Stimulated activated CD8-positive, alpha-beta memory T cell treated with anti-CD3 and anti-CD28 coated beads, Interleukin-15, amount 100 ng/mL, for 4 hours (primary cell): ENCODE measurements around the gene PRDX3.

Experiments used
- DNase-seq, 2 donors: peaks; one replicate each; pipeline ENCODE4 v3.0.0-alpha.2; 2020; ENCODE audit warnings: low read depth in 2 of 2

Gene PRDX3

GRCh38 chr10:119131512-119132240, 46.9 kb downstream of the PRDX3 start:
- no peak for DNase-seq

- DNase-seq, result no peak
Measured at GRCh38 chr10:119129721-119130120, 48.9 kb downstream of the PRDX3 start.

DNA sequence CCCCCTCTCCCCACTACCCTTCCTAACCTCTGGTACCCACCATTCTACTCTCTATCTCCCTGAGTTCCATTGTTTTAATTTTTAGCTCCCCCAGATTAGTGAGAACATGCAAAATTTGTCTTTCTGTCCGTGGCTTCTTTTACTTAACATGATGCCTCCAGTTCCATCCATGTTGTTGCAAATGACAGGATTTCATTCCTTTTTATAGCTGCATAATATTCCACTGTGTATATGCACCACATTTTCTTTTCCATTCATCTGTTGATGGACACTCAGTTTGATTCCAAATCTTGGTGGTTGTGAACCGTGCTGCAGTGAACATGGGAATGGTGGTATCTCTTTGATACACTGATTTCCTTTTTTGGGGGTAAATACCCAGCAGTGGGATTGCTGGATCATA, 52.7 kb downstream of the PRDX3 start:
- no peak for DNase-seq

GRCh38 chr10:119120875-119121274, 57.7 kb downstream of the PRDX3 start:
- DNase-seq, result no peak

DNA sequence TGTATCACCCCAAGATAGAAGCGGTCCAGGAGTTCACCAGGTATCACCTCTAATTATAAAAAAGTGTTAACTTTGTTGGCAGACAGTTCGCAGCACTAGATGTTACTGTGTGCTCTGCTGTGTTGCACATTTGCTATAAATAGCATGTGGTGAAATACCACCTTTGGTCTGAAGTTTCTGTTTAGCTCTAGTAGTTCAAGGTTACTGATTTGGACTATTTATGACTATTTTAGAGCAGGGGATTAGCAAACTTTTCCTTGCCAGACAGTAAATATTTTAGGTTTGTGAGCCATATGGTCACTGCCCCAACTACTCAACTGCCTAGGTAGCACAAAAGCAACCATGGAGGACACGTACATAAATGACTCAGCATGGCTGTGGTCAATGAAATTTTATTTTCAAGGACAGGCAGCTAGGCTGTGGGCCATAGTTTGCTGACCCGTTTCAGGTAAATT, 58.2 kb downstream of the PRDX3 start:
- DNase-seq, result no peak

- DNase-seq, result no peak
Measured at GRCh38 chr10:119119400-119119799, 59.2 kb downstream of the PRDX3 start.

GRCh38 chr10:119118231-119118630, 60.4 kb downstream of the PRDX3 start:
- DNase-seq, result no peak
